Epidermal melanocyte (primary cell): ENCODE measurements around the gene FAM193A.
"Not testable (repeated sequence)": the region's sequence is repeated elsewhere in the genome, so short reads cannot be mapped to it uniquely, and the experiment has no call there.

Experiments used
- DNase-seq: peaks from one replicate; pipeline ENCODE4 v3.0.0; 2011; ENCODE audit warnings: low spot score; ENCODE audit not compliant: insufficient read length

The FAM193A gene

DNA sequence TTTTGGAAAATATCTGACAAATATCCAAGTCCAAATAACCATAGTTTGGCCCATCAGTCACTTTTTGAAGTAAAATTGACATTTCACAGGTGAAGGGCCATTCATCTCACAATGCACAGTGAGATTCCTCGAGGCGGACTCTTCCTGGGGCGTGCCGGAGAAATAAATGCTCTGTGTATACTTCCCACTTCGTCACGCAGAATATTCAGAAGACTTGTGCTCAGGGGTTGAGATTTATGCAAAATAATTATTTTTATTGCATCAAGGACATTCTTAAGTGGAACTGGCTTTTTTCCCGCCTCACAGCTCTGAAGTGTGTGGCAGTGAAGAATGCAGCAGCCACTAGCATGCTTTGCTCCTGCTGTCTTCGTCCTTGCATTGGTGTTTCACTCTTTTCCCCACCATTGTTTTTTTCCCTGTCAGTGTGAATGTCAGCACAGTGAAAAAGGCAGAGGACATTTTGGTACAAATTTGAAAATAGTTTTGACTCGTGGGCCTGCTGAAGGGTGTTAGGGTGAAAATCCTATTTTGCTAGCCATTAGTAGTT is 70.6 kb downstream of the FAM193A start:
- DNase-seq, result no peak

DNA sequence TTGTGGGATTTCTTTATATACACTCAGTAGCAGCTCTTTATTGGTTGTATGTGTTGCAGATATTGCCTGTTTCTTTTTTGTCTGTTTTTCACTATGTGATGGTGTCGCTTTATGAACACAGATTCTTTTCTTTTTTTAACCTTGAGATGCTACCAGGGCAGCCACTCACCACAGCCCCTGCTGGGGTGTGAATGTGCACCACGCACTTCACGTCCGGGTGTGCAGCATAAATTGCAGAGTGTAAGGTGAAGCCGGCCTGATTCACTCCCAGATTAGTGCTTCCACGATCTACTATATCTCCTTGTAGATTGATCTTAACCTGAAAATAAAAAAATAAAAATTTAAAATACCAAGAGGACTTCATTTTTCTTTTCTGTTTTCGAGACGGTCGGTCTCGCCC is 71.4 kb downstream of the FAM193A start:
- no peak for DNase-seq

DNA sequence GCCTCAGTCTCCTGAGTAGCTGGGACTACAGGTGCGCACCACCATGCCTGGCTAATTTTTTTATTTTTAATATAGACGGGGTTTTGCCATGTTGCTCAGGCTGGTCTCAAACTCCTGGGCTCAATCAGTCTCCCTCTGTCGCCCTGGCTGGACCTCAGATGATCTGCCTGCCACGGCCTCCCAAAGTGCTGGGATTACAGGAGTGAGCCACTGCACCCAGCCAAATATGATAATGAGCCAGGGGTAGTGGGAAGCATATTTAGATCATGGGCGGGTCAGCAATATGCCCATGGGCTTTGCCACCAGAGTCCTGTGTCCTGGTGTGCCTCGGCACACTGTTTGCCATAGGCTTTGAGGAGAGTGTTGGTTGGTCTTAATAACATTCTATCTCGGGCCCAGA is 71.8 kb downstream of the FAM193A start:
- DNase-seq, result no peak

DNA sequence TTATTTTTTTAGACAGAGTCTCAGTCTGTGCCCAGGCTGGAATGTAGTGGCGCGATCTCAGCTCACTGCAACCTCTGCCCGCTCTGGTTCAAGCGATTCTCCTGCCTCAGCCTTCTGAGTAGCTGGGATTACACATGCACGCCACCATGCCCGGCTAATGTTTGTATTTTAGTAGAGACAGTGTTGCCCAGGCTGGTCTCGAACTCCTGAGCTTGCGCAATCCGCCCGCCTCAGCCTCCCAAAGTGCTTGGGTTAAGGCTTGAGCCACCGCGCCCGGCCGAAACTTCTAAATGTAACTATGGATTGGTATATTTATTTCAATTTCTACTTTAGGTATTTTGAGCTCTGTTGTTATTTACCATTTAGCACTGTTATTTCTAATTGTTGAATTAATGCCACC is 79.4 kb downstream of the FAM193A start:
- no peak for DNase-seq

DNA sequence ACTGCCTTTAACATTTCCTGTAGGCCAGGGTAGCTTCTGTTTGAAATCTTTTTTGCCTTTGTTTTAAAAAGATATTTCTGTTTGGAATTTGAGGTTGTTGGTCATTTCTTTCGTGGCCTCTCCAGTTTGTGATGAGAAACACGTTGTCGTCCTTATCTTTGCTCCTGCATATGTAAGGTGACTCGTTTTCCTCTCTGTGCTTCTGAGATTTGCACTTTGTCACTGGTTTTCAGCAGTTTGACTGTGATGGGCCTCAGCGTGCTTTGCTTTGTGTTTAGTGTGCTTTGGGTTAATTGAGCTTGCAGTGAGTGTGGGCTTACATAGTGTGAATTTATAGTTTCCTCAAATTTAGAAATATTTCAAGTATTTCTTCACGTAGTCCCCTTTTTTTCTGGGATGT is 81.5 kb downstream of the FAM193A start:
- DNase-seq, result no peak

DNA sequence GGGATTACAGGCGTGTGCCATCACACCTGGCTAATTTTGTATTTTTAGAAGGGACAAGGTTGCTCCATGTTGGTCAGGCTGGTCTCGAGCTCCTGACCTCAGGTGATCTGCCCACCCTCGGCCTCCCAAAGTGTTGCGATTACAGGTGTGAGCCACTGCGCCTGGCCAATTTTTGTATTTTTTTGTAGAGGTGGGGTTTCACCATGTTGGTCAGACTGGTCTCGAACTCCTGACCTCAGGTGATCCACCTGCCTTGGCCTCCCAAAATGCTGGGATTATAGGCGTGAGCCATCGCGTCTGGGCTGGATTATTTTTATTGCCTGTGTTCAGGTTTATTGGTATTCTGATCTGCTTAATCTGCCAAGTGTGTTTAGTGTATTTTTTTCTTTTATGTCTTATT is 82.3 kb downstream of the FAM193A start:
- not testable (repeated sequence) for DNase-seq

DNA sequence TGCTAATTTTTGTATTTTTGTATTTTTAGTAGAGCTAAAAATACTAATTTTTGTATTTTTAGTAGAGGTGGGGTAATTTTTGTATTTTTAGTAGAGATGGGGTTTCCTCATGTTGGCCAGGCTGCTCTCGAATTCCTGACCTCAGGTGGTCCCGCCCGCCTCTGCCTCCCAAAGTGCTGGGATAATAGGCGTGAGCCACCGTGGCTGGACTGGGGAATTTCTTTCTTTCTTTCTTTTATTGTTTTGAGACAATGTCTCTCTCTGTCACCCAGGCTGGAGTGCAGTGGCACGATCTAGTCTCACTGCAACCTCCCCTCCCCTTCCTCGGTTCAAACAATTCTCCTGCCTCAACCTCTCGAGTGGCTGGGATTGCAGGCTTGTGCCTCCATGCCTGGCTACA is 83.0 kb downstream of the FAM193A start:
- DNase-seq, result no peak

DNA sequence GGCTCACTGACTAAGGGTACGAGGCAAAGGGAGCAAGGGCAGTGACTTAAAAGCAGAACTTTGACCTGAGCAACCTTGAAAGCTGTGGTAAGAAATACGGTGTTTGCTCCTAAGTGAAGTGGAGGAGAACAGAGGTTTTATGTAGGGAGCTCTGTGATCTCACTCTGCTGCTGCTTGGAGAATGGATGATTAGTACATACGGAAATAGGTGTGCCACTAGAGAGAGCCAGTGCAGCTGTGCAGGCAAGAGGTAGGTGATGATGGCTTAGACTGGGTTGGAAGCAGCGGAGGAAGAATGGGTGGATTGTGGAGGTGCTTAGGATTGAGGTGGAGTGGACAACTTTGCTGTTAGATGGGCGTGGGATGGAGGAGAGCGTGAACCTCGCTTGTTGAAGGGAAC is 85.0 kb downstream of the FAM193A start:
- DNase-seq, result no peak

DNA sequence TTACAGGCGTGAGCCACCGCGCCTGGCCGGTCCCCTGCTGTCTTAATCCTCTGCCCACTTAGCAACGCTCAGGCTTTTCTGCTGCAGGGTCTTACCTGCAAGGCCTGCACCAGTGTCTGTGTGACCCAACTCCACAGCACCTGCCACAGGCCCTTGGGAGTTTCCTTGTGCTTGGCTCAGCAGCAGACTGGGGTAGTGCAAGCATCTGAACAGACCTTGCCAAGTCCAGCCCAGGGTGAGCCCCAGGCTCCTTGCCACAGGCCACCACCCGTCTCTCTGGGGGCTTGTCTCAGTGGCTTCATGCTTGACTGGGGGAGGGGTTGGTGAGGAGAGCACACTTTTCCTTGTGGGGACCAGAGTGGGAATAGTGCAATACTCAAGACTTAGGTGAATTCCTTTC is 87.0 kb downstream of the FAM193A start:
- no peak for DNase-seq

DNA sequence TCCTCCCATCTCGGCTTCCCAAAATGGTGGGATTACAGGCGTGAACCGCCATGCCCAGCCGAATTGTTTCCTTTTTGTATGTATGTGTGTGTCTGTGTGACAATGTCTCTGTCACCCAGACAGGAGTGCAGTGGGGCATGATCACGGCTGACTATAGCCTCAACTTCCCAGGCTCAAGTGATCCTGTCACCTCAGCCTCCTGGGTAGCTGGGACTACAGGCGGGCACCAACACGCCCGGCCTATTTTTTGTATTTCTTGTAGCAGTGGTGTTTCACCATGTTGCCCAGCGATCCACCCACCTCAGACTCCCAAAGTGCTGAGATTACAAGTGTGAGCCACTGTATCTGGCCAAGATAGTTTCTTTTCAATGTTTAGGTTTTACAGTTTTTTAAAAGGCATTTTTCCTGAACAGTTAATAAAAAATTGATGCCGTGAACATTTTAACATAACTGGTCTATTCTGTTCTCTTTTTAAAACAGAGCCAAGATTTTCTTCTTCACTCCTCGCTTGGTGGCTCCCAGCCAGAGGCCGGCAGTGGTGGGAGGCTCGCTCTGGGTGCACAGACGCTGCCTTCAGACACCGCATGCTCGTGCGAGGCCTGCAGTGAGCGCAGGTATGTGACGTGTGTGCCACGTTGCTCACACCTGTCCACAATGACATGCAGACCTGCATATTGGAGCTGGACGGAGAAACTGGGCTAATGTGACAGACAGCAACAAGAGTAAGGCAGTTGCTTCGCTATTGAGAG is 88.5 kb downstream of the FAM193A start:
- no peak for DNase-seq

DNA sequence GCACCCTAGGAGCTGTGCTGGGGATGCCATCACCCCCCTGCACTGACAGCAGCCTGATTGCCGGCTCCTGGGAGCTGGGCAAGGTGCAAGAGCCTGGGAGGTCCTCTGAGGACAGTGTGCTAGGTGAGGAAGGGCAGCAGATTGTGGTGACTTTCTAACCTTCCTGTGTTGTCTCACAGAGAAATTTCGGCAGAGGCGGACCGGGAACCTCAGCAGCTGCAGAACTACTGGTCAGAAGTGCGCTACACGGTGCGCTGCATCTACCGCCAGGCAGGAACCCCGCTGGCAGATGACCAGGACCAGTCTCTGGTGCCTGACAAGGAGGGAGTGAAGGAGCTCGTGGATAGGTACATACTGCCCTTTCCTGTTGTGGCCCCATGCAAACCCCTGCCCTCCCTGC is 89.8 kb downstream of the FAM193A start:
- no peak for DNase-seq

DNA sequence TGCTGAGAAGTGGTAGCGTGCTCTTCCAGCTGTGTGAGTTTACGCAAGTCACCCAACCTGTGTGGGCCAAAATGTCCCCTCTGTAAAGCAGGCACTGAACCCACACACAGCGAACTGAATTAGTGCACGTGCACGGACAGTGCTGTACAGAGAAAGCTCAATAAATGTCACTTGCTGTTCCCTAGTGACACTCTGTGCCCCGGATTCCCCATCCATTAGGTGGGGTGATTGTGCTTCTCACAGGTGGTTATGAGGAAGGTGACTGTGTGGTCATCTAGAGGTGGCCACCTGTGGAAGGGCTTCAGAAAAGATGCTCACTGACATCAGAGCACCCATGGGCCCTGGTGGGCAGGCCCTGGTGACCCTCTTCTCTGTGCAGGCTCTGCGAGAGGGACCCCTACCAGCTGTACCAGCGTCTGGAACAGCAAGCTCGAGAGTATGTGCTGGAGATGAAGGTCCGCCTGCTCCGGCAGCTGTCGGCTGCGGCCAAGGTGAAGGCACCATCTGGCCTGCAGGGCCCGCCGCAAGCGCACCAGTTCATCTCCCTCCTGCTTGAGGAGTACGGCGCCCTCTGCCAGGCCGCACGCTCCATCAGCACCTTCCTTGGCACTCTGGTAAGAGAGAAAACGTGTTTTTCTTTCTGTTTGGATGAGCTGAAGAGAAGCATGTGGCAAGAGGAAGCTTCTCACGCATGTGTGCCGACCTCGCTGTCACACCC is 94.3 kb downstream of the FAM193A start:
- DNase-seq, result no peak

DNA sequence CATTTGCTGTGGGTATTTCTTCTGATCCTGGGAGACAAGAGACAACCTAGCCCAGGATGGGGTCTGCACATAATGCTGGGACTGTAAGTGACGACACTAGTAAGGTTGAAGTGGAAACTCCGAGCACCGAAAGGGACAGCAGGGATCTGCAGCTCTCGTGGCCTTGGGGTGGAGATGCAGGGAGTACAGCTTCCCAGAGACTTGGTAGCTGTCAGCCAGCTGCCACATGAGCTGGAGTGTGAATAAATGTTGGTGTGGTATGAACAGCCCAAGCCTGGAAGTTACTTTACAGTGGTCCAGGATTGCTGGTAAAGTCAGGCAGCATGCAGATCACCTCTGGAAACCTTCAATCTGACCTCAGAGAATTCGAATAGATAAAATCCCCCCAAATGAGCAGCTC is 97.6 kb downstream of the FAM193A start:
- DNase-seq, result no peak

DNA sequence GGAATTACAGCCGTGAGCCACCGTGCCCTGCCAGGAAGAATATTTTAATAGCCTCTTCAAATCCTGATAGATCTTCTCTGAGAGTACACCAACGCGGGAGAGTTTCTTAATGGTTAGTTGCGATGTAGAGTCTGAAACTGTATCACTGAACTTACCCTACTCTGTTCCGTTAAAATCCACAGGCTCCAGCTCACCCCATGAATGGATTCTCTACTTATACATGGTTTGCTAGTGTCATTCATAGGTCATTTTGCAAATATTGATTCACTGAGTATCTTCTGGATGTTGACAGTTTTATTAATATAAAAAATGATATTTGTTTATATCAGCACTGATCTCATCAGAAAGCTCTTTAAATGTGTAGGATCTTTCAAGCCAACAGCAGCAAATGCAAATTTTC is 99.9 kb downstream of the FAM193A start:
- no peak for DNase-seq

DNA sequence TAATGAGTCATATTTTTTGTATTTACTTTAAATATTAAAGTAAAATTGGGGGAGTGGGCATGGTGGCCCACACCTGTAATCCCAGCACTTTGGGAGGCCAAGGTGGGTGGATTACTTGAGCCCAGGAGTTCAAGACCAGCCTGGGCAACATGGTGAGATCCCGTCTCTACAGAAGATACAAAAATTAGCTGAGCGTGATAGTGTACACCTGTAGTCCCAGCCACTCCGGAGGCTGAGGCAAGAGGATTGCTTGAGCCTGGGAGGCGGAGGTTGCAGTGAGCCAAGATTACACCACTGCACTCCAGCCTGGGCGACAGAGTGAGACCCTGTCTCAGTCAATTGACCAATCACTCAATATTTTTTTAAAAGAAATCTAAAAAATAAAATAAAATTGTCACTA is 100.5 kb downstream of the FAM193A start:
- not testable (repeated sequence) for DNase-seq

DNA sequence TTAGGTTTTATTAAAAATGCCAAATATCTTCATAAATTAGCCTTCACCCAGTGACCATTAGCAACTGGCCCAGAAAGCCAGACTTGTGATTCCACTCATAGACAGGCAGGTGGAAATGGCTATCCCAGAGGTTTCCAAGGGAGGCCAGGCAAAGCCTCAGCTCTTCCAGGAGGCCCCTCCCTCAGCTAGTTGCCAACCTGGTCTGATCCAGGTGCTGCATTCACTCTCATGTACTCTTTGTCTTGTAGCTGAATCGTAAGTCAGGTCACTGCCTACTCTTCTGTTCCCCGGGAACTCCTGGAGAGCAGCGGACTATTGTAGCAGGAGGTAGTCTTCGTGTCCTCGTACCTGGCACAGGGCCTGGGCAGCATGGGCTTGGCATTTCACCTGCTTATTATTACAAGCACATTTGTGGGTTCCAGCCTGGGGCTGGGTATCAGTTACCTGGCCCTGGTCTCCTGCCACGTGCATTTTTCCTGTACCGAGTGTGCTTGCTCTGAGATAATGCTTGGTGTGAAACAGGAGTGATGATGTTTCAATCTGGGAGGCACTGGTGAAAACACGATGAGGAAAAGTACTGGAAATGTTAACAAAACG is 101.6 kb downstream of the FAM193A start:
- no peak for DNase-seq

DNA sequence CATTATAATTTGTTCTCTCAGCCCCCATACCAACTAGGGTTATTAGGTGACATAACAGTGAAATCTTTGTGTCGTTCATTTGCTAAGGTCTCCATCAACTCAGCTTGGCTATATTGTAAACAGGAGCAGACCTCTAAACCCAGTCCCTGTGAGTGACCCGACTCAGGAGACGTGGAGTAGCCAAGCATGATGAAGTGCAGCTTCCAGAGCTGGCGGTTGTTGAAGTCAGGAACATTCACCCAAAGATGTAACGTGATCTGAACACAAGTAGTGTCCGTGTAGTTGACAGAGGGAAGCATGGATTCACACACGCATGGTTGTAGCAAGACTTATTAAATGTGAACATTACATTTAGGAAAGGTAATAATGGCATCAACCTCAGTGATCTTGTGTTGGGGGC is 102.3 kb downstream of the FAM193A start:
- DNase-seq, result no peak

DNA sequence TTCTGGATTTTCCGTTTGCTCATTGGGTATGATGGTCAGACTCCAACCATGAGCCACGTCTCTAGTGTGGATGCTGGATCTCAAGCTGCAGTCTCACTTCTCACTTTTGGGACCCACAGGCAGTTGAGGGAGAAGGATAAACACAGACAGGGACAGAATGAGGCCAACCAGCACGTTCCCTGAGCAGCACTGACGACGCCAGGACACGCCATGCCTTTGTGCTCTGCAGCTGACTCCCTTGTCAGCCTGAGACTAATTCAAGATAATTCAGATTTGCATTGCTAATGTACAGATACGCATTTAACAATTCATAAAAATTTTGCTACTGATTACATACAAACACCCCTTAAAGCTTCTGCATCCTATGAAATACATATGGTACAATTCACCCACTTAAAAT is 106.5 kb downstream of the FAM193A start:
- DNase-seq, result no peak

DNA sequence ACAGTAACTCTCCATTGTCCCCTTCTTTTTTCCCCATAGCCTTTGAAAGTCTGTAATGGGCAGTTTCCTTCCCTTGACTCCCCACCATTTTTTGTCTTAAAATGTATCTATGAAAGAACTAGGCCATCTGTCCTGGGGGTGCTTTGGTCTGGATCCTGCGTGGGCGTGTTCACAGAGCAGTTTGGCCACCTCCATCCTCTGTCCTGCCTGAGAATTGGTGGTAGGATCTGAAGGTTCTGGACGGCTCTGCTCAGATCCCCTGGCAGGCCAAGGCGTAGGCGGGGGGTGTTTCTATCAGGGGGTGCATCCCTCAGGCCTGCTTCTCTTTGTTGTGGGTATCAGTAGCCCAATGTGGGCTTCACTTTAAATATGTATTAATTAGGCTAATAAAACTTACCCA is 107.1 kb downstream of the FAM193A start:
- DNase-seq, result no peak

DNA sequence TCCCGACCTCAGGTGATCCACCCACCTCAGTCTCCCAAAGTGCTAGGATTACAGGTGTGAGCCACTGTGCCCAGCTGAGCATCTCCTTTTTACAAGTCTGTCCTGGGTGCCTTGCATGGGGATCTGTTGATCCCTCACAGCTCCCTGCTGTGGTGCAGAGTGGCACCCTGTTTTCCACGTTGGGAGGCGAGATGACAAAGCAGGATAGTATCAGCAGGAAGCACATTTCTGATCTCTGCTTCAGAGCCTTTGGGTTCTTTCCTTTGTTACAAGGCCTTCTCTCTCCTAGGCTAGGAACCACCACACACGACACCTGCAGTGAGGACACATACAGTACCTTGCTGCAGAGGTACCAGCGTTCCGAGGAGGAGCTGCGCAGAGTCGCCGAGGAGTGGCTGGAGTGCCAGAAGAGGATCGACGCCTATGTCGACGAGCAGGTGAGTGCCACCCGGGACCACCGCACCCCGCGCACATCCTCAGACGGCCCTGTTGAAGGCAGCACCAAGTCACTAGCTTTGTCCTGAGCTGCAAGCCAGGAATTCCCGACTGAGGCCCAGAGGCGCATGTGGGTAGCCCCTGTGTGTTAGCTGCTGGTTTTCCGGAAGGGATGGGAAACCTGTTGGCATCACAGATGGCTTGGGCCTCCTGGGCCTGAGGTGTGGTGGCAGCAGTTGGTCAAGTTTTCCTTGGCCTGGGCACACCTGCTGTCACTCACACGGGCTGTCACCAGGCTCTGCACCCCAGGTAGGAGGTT is 110.1 kb downstream of the FAM193A start:
- no peak for DNase-seq

DNA sequence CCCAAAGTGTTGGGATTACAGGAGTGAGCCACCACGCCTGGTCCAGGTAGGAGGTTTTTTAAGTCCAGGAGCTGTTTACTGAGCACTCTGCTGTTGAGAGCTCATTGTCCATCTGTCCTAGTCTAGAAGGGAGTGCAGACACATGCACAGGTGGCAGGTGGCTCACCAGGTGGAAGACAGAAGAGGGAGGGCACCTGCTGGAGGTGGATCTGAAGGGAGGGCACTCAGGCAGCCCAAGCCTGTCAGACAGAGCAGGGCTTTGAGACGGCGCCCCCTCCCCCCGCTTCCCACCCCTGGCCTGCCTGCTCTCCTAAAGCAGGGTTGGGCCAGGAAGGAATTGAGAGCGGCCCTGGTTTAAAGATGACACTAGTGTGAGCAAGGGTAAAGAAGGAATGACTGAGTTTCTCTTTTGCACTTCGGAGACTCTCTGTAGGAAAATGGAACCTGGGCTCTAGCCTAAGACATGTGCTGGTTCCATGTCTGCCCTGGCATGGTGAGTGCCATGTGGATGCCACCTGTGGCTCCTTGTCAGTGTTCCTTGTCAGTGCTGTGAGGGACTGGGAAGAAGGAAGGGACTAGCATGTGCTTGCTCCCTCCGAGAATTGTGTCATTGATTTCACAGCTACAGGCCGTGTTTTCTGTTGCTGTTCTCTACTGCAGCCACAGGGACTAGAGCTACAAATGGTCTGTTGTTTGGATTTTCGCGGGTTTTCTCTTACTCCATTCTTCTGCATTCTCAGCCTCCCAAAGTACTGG is 111.1 kb downstream of the FAM193A start:
- DNase-seq, result no peak
